Right atrium auricular region (tissue), 2 donors: ENCODE data around the gene ST6GALNAC4. TPM values are rescaled to one million over a fixed set of nuclear protein-coding genes. Genes with fewer than 3 reads are reported as not detected.
A peak's percentile ranks its signal among the peaks of the same experiment; 100 is the strongest.
"Not testable (repeated sequence)": the region's sequence is repeated elsewhere in the genome, so short reads cannot be mapped to it uniquely, and the experiment has no call there.

Experiments
- DNase-seq: peaks from one replicate; pipeline ENCODE4 v3.0.0-alpha.2; 2019; ENCODE audit warnings: low spot score
- H3K27ac ChIP-seq, 2 donors: fragments of 200-600 bp; sonication (generic); 1 replicate in 1 of 2; 2 replicates in 1 of 2; pipeline ENCODE4 v1.5.1; 2016 to 2019
- H3K27me3 ChIP-seq, 2 donors: fragments of 200-600 bp; sonication (generic); one replicate each; pipeline versions ENCODE4 v1.5.1 to v1.6.0; 2017 to 2019
- H3K36me3 ChIP-seq: fragments of 200-600 bp; sonication (generic); one replicate; pipeline ENCODE4 v1.5.1; 2016
- H3K4me1 ChIP-seq, 2 donors: fragments of 200-600 bp; sonication (generic); one replicate each; pipeline versions ENCODE4 v1.5.1 to v1.6.0; 2017 to 2019
- H3K4me3 ChIP-seq, 2 donors: fragments of 200-600 bp; sonication (generic); 1 replicate in 1 of 2; 2 replicates in 1 of 2; pipeline ENCODE4 v1.5.1; 2017 to 2019; ENCODE audit warnings: mild to moderate bottlenecking in 1 of 2, moderate library complexity in 1 of 2
- H3K9me3 ChIP-seq, 2 donors: fragments of 200-600 bp; sonication (generic); one replicate each; pipeline ENCODE4 v1.5.1; 2019
- CTCF ChIP-seq, 2 donors: fragments of 200-600 bp; sonication (generic); IDR thresholded peaks; one replicate each; pipeline ENCODE4 v1.5.1; 2019; ENCODE audit warnings: antibody characterized with exemption in 2 of 2
- total RNA-seq, 2 donors: library from RNA; depleted of rRNA; stranded (reverse); fragments of >200 nt; gene quantifications; one replicate each; pipeline ENCODE4 v1.1.0, GENCODE V29; 2016

The ST6GALNAC4 gene
- total RNA-seq, 2 donors from 2014 or later = 31.7 to 59.0 TPM

GRCh38 chr9:127871531-127871930 is 45.3 kb downstream of the ST6GALNAC4 start:
- Histone ChIP-seq H3K27ac (peak overlapping the region in 1 of 2 donors; percentile 93), H3K36me3 (peaks cover 54% of the 10 kb centered on the region), H3K4me1 (peaks cover 2 to 68% of the 10 kb centered on the region in 2 donors), H3K4me3 (no peak overlapping the region), H3K27me3 (no peaks in the 10 kb centered on the region), H3K9me3 (no peaks in the 10 kb centered on the region)
- TF ChIP-seq CTCF (IDR thresholded peaks at IDR 0.05) = no peak
- no peak for DNase-seq

GRCh38 chr9:127870887-127871286 is 46.0 kb downstream of the ST6GALNAC4 start:
- Histone ChIP-seq H3K27me3 (no peaks in the 10 kb centered on the region), H3K4me1 (peaks cover 2 to 61% of the 10 kb centered on the region in 2 donors), H3K36me3 (peaks cover 54% of the 10 kb centered on the region), H3K4me3 (no peak overlapping the region), H3K9me3 (no peaks in the 10 kb centered on the region), H3K27ac (no peak overlapping the region)
- no peak for TF ChIP-seq CTCF (IDR thresholded peaks at IDR 0.05)
- DNase-seq = no peak

- DNase-seq, H3K27ac ChIP-seq, H3K9me3 ChIP-seq, H3K27me3 ChIP-seq, H3K4me3 ChIP-seq: not testable (repeated sequence)
- TF ChIP-seq CTCF (IDR thresholded peaks at IDR 0.05) = peak in 1 of 2 donors; percentile 40
- Histone ChIP-seq H3K4me1 (peaks cover 2 to 54% of the 10 kb centered on the region in 2 donors), H3K36me3 (peaks cover 54% of the 10 kb centered on the region)
Observed at GRCh38 chr9:127870153-127870491, 46.7 kb downstream of the ST6GALNAC4 start.

GRCh38 chr9:127869310-127870152 is 47.3 kb downstream of the ST6GALNAC4 start:
- Histone ChIP-seq H3K4me3 (no peak overlapping the region), H3K27me3 (no peaks in the 10 kb centered on the region), H3K4me1 (peaks cover 2 to 48% of the 10 kb centered on the region in 2 donors), H3K36me3 (peaks cover 54% of the 10 kb centered on the region), H3K27ac (peak overlapping the region; percentile 49 to 88), H3K9me3 (no peaks in the 10 kb centered on the region)
- peak; percentile 92 for DNase-seq
- TF ChIP-seq CTCF (IDR thresholded peaks at IDR 0.05) = peak; percentile 55 to 85

- Histone ChIP-seq H3K4me3 (no peak overlapping the region), H3K4me1 (peaks cover 2 to 40% of the 10 kb centered on the region in 2 donors), H3K27ac (peak overlapping the region; percentile 61 to 88), H3K9me3 (no peaks in the 10 kb centered on the region), H3K36me3 (peaks cover 54% of the 10 kb centered on the region), H3K27me3 (no peaks in the 10 kb centered on the region)
- DNase-seq = no peak
- TF ChIP-seq CTCF (IDR thresholded peaks at IDR 0.05) = no peak
Observed at GRCh38 chr9:127868278-127868902, 48.5 kb downstream of the ST6GALNAC4 start.
